IMR-90 (cell line): ENCODE results near the gene CDK15. TPM values are rescaled to one million over a fixed set of nuclear protein-coding genes. Genes with fewer than 3 reads are reported as not detected.
A peak's percentile ranks its signal among the peaks of the same experiment; 100 is the strongest.

Experiments
- ATAC-seq: fragments of 200-7000 bp; cut with Tn5 transposase; 2 replicates; pipeline ENCODE4 v1.9.1; 2020; ENCODE audit warnings: low read depth, mild to moderate bottlenecking, moderate library complexity
- BruUV-seq: library from RNA; stranded (reverse); fragments of 400-500 nt; replicated peaks from 2 replicates; lab custom pipeline; 2021; lab: Mats Ljungman, UMichigan
- CTCF ChIA-PET: fragments of 300-600 bp; formaldehyde crosslinking; extraction: SDS; loops from one replicate; lab custom pipeline; 2021; ENCODE audit warnings: antibody characterized with exemption; lab: Yijun Ruan, JAX
- POLR2A ChIA-PET: fragments of 300-600 bp; sonication (Branson Sonifier 250); formaldehyde crosslinking; loops from one replicate; lab custom pipeline; 2022; ENCODE audit warnings: antibody characterized with exemption; ENCODE audit not compliant: unreplicated experiment; lab: Charles Lee
- DNase-seq: peaks from one replicate; pipeline ENCODE4 v3.0.0; 2013
- H2AFZ ChIP-seq: replicated peaks from 2 replicates; pipeline ENCODE3; 2013; ENCODE audit warnings: low read length, mild to moderate bottlenecking; ENCODE audit not compliant: poor library complexity
- H2AK5ac ChIP-seq: 2 replicates; pipeline ENCODE4 v1.6.1; 2013; ENCODE audit warnings: low read depth, low read length, inconsistent platforms
- H2AK9ac ChIP-seq: replicated peaks from 2 replicates; pipeline ENCODE3; 2013; ENCODE audit warnings: mild to moderate bottlenecking, low read depth, low read length, moderate library complexity; ENCODE audit not compliant: poor library complexity
- H2BK120ac ChIP-seq: 2 replicates; pipeline ENCODE4 v1.6.1; 2013; ENCODE audit warnings: low read depth, low read length, inconsistent platforms
- H2BK15ac ChIP-seq: 3 replicates; pipeline ENCODE4 v1.6.1; 2013; ENCODE audit warnings: low read depth, low read length, inconsistent platforms
- H2BK20ac ChIP-seq: 2 replicates; pipeline ENCODE4 v1.6.1; 2013; ENCODE audit warnings: low read depth, mild to moderate bottlenecking, inconsistent platforms, low read length, moderate library complexity
- H2BK5ac ChIP-seq: 2 replicates; pipeline ENCODE4 v1.6.1; 2013; ENCODE audit warnings: mild to moderate bottlenecking, low read depth, low read length, inconsistent platforms; ENCODE audit not compliant: poor library complexity, severe bottlenecking
- H3K14ac ChIP-seq: replicated peaks from 2 replicates; pipeline ENCODE4 v1.6.1; 2013; ENCODE audit warnings: low read depth, low read length, inconsistent platforms
- H3K18ac ChIP-seq: 2 replicates; pipeline ENCODE4 v1.6.1; 2013; ENCODE audit warnings: low read depth, low read length, control low read depth
- H3K23ac ChIP-seq: 2 replicates; pipeline ENCODE4 v1.6.1; 2013; ENCODE audit warnings: low read depth, low read length, inconsistent platforms
- H3K27ac ChIP-seq: 2 replicates; pipeline ENCODE4 v1.5.1; 2013; ENCODE audit warnings: mild to moderate bottlenecking, control low read depth, low read length; ENCODE audit not compliant: insufficient read depth
- H3K27me3 ChIP-seq: 2 replicates; pipeline ENCODE4 v1.6.1; 2013; ENCODE audit warnings: low read length; ENCODE audit not compliant: control insufficient read depth, insufficient read depth
- H3K36me3 ChIP-seq: 2 replicates; pipeline ENCODE4 v1.6.1; 2013; ENCODE audit warnings: low read length, mixed read lengths; ENCODE audit not compliant: control insufficient read depth, insufficient read depth
- H3K4ac ChIP-seq: 2 replicates; pipeline ENCODE4 v1.6.1; 2013; ENCODE audit warnings: low read depth, low read length, inconsistent platforms
- H3K4me1 ChIP-seq: 2 replicates; pipeline ENCODE4 v1.6.1; 2013; ENCODE audit warnings: low read length, mixed read lengths; ENCODE audit not compliant: control insufficient read depth, insufficient read depth
- H3K4me2 ChIP-seq: 2 replicates; pipeline ENCODE4 v1.6.1; 2013; ENCODE audit warnings: low read depth, mild to moderate bottlenecking, control low read depth, low read length, moderate library complexity
- H3K4me3 ChIP-seq: 2 replicates; pipeline ENCODE4 v1.5.1; 2013; ENCODE audit warnings: low read depth, mild to moderate bottlenecking, control low read depth, low read length, moderate library complexity; ENCODE audit not compliant: insufficient read depth
- H3K56ac ChIP-seq: 2 replicates; pipeline ENCODE4 v1.6.1; 2013; ENCODE audit warnings: low read length, inconsistent platforms; ENCODE audit not compliant: insufficient read depth; ENCODE audit errors: extremely low read depth
- H3K79me1 ChIP-seq, 2 experiments: 2 replicates each; pipeline ENCODE4 v1.6.1; 2013; ENCODE audit warnings: low read length in 2 of 2, inconsistent platforms in 1 of 2, low read depth in 1 of 2
- H3K9ac ChIP-seq: 2 replicates; pipeline ENCODE4 v1.6.1; 2013; ENCODE audit warnings: low read depth, low read length, control low read depth
- H3K9me1 ChIP-seq: 2 replicates; pipeline ENCODE4 v1.6.1; 2013; ENCODE audit warnings: low read length, inconsistent platforms; ENCODE audit not compliant: insufficient read depth
- H3K9me3 ChIP-seq: 2 replicates; pipeline ENCODE4 v1.6.1; 2013; ENCODE audit warnings: low read length; ENCODE audit not compliant: control insufficient read depth, insufficient read depth
- H4K20me1 ChIP-seq: 2 replicates; pipeline ENCODE4 v1.6.1; 2013; ENCODE audit warnings: low read length, inconsistent platforms; ENCODE audit not compliant: insufficient read depth
- H4K5ac ChIP-seq: 2 replicates; pipeline ENCODE4 v1.6.1; 2013; ENCODE audit warnings: mild to moderate bottlenecking, low read depth, low read length, control low read depth
- H4K8ac ChIP-seq, 2 experiments: 2 replicates each; pipeline ENCODE4 v1.6.1; 2013; ENCODE audit warnings: low read depth in 2 of 2, low read length in 2 of 2, control low read depth in 1 of 2, inconsistent platforms in 1 of 2
- H4K91ac ChIP-seq: 2 replicates; pipeline ENCODE4 v1.6.1; 2013; ENCODE audit warnings: low read depth, low read length, inconsistent platforms; ENCODE audit not compliant: insufficient read depth
- BHLHE40 ChIP-seq: fragments of 150-350 bp; IDR thresholded peaks from 2 replicates; pipeline ENCODE4 v1.6.1; 2016; ENCODE audit warnings: mild to moderate bottlenecking, low read depth, low read length
- CEBPB ChIP-seq: IDR thresholded peaks from 2 replicates; pipeline ENCODE4 v1.6.1; 2012; ENCODE audit warnings: low read depth, low read length, improper control_type of control experiment
- CTCF ChIP-seq: conservative IDR thresholded peaks from 2 replicates; pipeline ENCODE4 v1.5.1; 2012; ENCODE audit warnings: mild to moderate bottlenecking, low read depth, low read length, improper control_type of control experiment
- FOS ChIP-seq: fragments of 150-350 bp; IDR thresholded peaks from 2 replicates; pipeline ENCODE4 v1.6.1; 2016; ENCODE audit warnings: low read depth, low read length
- MAFK ChIP-seq: IDR thresholded peaks from 2 replicates; pipeline ENCODE4 v1.6.1; 2012; ENCODE audit warnings: low read depth, low read length, improper control_type of control experiment
- MAZ ChIP-seq: IDR thresholded peaks from 2 replicates; pipeline ENCODE4 v1.6.1; 2012; ENCODE audit warnings: low read depth, mild to moderate bottlenecking, low read length, improper control_type of control experiment, moderate library complexity, borderline replicate concordance
- NFE2L2 ChIP-seq: fragments of 150-350 bp; IDR thresholded peaks from 2 replicates; pipeline ENCODE4 v1.6.1; 2016; ENCODE audit warnings: low read depth, mild to moderate bottlenecking, low read length
- POLR2A ChIP-seq: IDR thresholded peaks from 2 replicates; pipeline ENCODE4 v1.6.1; 2012; ENCODE audit warnings: mild to moderate bottlenecking, low read depth, low read length
- RAD21 ChIP-seq: IDR thresholded peaks from 2 replicates; pipeline ENCODE4 v1.6.1; 2012; ENCODE audit warnings: low read length, improper control_type of control experiment
- SMC3 ChIP-seq: fragments of 150-350 bp; IDR thresholded peaks from 2 replicates; pipeline ENCODE4 v1.6.1; 2016; ENCODE audit warnings: low read depth, mild to moderate bottlenecking, antibody characterized with exemption, low read length, moderate library complexity
- WGBS, 2 experiments: methylation state at CpG; one replicate each; pipeline versions ENCODE4 v1.1.5 to v1.1.7; 2013; ENCODE audit warnings: missing lambda C conversion rate in 2 of 2; ENCODE audit not compliant: insufficient read length in 1 of 2; ENCODE audit errors: extremely low coverage in 2 of 2; 5-methylcytosine and 5-hydroxymethylcytosine counted together
- dilution Hi-C: fragments of 300-500 bp; cut with HindIII; formaldehyde crosslinking; loops from one replicate; pipeline ENCODE4 v1.14.3; 2018; ENCODE audit warnings: low sequenced_read_pairs; ENCODE audit not compliant: unreplicated experiment
- in situ Hi-C: fragments of 300-500 bp; cut with MboI; formaldehyde crosslinking; loops from 3 replicates; pipeline ENCODE4 v1.14.3; 2019; ENCODE audit warnings: low sequenced_read_pairs, inconsistent platforms, mixed read lengths
- intact Hi-C: fragments of 100-400 bp; cut with micrococcal nuclease; formaldehyde crosslinking; loops from 2 replicates; pipeline ENCODE4 v1.10.0; 2022
- polyA plus RNA-seq, 3 experiments: library from polyadenylated mRNA; depleted of rRNA; stranded (reverse); fragments of >200 nt; gene quantifications; 2 replicates each; pipeline ENCODE4 v1.2.3, GENCODE V29; 2012; ENCODE audit warnings: low replicate concordance in 1 of 3
- total RNA-seq: library from RNA; depleted of rRNA; stranded (reverse); fragments of >200 nt; gene quantifications from 2 replicates; pipeline ENCODE4 v1.2.3, GENCODE V29; 2012

The CDK15 gene
- total and polyA plus RNA-seq, 2 of the 4 experiments (the other 2 are of a cell fraction) = 16.1 to 33.0 TPM

GRCh38 chr2:201900362-201900761, 94.0 kb downstream of the CDK15 start:
- Histone ChIP-seq H2BK15ac (no peak overlapping the region), H3K4me2 (peak overlapping the region; percentile 65; the same call in 1 of the 2 replicates), H3K4ac (no peak overlapping the region), H4K5ac (peak overlapping the region; percentile 41; the same call in 1 of the 2 replicates), H3K9ac (no peak overlapping the region), H3K56ac (no peak overlapping the region), H3K36me3 (no peaks in the 10 kb centered on the region), H2BK120ac (no peak overlapping the region), H2AK9ac (no peak overlapping the region), H3K79me1 (no peaks in the 10 kb centered on the region), H3K18ac (peak overlapping the region; percentile 32; the same call in 1 of the 2 replicates), H2AFZ (no peak overlapping the region), H2AK5ac (no peak overlapping the region), H2BK5ac (no peak overlapping the region), H4K8ac (no peak overlapping the region; a peak in 1 of 4 replicates), H3K4me3 (no peak overlapping the region), H3K23ac (no peak overlapping the region), H2BK20ac (0 out of 2 replicates have a peak overlapping the region, but pooled peaks have one; percentile 11), H3K9me1 (peaks cover 3% of the 10 kb centered on the region; the same call in 1 of the 2 replicates), H3K4me1 (peaks cover 7% of the 10 kb centered on the region; the same call in 1 of the 2 replicates), H3K9me3 (no peaks in the 10 kb centered on the region), H4K20me1 (no peaks in the 10 kb centered on the region), H3K27ac (no peak overlapping the region), H4K91ac (no peak overlapping the region), H3K14ac (0 out of 2 replicates have a peak overlapping the region, but pooled peaks have one; percentile 10), H3K27me3 (no peaks in the 10 kb centered on the region; the same call in 1 of the 2 replicates)
- TF ChIP-seq BHLHE40 = no peak
- no peak for TF ChIP-seq POLR2A
- TF ChIP-seq MAZ = no peak
- no peak for TF ChIP-seq NFE2L2
- no peak for TF ChIP-seq CTCF
- no peak for TF ChIP-seq MAFK
- no peak for TF ChIP-seq RAD21
- no peak for TF ChIP-seq SMC3
- TF ChIP-seq CEBPB = no peak
- TF ChIP-seq FOS = no peak
- intact Hi-C loops (no loop called here), dilution Hi-C loops (no loop called here), in situ Hi-C loops (no loop called here)
- POLR2A ChIA-PET = no interaction called here
- ATAC-seq (peak; percentile 68), DNase-seq (peak; percentile 45)
- CTCF ChIA-PET = no interaction called here
- WGBS, 2 experiments = no CpG with 5 or more reads among the region's 2 CpGs
- no TSS peak for BruUV-seq
